Glutamatergic neuron (in vitro differentiated cells): ENCODE measurements around the gene TMEM185B. TPM values are rescaled to one million over a fixed set of nuclear protein-coding genes. Genes with fewer than 3 reads are reported as not detected.
A peak's percentile ranks its signal among the peaks of the same experiment; 100 is the strongest.

ENCODE experiments used
- DNase-seq: peaks from one replicate; pipeline ENCODE4 v3.0.0; 2022
- H3K27ac Mint-ChIP-seq: one replicate; pipeline ENCODE4 v1.8.0; 2020; ENCODE audit warnings: mild to moderate bottlenecking, mixed read lengths, inconsistent platforms; ENCODE audit not compliant: unreplicated experiment
- H3K27me3 Mint-ChIP-seq: one replicate; pipeline ENCODE4 v1.8.0; 2020; ENCODE audit warnings: mild to moderate bottlenecking, moderate library complexity, mixed read lengths, inconsistent platforms; ENCODE audit not compliant: unreplicated experiment
- H3K36me3 Mint-ChIP-seq: one replicate; pipeline ENCODE4 v1.8.0; 2020; ENCODE audit warnings: mild to moderate bottlenecking, mixed read lengths, inconsistent platforms; ENCODE audit not compliant: unreplicated experiment
- H3K4me1 Mint-ChIP-seq: one replicate; pipeline ENCODE4 v1.8.0; 2020; ENCODE audit warnings: mild to moderate bottlenecking, low read depth, mixed read lengths, inconsistent platforms; ENCODE audit not compliant: unreplicated experiment
- H3K4me3 Mint-ChIP-seq: one replicate; pipeline ENCODE4 v1.8.0; 2020; ENCODE audit warnings: mild to moderate bottlenecking, mixed read lengths, inconsistent platforms; ENCODE audit not compliant: unreplicated experiment
- H3K9me3 Mint-ChIP-seq: one replicate; pipeline ENCODE4 v1.8.0; 2020; ENCODE audit warnings: mild to moderate bottlenecking, moderate library complexity, mixed read lengths, inconsistent platforms; ENCODE audit not compliant: unreplicated experiment
- CTCF ChIP-seq: fragments of 200-600 bp; sonication (generic); IDR thresholded peaks from one replicate; pipeline ENCODE4 v1.5.0; 2021; ENCODE audit not compliant: partially characterized antibody, unreplicated experiment
- total RNA-seq: library from RNA; stranded (reverse); fragmentation: NEBNext Ultra II Directional; extraction: Animal tissue kit (Norgen Biotek cat#: 25700); gene quantifications from one replicate; pipeline ENCODE4 v1.2.1, GENCODE V29; 2021; ENCODE audit not compliant: unreplicated experiment

The TMEM185B gene
- total RNA-seq, 1 donor from 2014 or later: 12.3 TPM

DNA sequence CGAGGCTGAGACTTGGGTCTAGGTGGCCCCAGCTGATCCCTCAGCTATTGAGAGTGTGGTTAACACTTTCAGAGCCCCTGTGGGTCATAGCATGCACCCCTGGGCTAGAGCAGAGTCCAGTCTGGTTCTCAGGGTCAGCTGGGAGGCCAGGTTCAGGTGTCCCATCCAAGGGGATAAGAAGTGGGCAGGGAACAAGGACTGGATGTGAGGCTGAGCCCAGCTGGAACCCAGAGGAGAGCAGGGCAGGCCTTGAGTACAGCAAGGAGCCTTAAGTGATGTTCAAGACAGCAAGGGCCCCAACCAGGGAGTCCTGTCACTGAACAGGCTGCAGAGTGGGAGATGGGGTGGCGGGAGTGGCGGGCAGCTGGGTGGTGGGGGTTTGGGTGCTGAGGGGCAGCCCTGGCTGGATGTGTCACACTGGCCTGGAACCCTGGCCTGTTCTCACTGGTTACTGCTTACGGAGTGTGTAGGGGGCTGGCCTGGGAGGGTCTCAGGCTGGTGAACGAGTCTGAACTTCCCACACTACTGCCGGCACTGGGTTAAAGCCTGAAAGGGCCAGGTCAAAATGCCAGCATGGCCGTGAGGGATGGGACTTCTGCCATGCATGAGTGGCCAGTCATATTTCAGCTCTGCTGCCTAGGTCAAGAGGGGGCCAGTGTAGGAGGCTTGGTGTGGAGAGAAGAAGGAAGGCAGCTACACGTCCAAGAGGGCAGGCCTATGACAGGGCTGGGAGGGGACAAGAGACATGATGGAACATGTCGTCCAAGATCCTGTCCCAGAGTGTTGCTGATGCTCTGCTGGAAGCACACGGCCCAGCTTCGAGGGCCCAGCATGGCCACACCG lies 13.6 kb downstream of the TMEM185B start:
- Mint-ChIP-seq H3K4me1 (no peaks in the 10 kb centered on the region), H3K9me3 (no peaks in the 10 kb centered on the region), H3K4me3 (no peak overlapping the region), H3K36me3 (no peaks in the 10 kb centered on the region), H3K27ac (no peak overlapping the region), H3K27me3 (no peaks in the 10 kb centered on the region)
- no peak for DNase-seq
- TF ChIP-seq CTCF: no peak

- no peak for TF ChIP-seq CTCF
- Mint-ChIP-seq H3K9me3 (no peaks in the 10 kb centered on the region), H3K27me3 (no peaks in the 10 kb centered on the region), H3K4me3 (no peak overlapping the region), H3K36me3 (no peaks in the 10 kb centered on the region), H3K27ac (no peak overlapping the region), H3K4me1 (no peaks in the 10 kb centered on the region)
- DNase-seq: no peak
These were observed 14.5 kb downstream of the TMEM185B start for GRCh38 chr2:120208381-120209353.

DNA sequence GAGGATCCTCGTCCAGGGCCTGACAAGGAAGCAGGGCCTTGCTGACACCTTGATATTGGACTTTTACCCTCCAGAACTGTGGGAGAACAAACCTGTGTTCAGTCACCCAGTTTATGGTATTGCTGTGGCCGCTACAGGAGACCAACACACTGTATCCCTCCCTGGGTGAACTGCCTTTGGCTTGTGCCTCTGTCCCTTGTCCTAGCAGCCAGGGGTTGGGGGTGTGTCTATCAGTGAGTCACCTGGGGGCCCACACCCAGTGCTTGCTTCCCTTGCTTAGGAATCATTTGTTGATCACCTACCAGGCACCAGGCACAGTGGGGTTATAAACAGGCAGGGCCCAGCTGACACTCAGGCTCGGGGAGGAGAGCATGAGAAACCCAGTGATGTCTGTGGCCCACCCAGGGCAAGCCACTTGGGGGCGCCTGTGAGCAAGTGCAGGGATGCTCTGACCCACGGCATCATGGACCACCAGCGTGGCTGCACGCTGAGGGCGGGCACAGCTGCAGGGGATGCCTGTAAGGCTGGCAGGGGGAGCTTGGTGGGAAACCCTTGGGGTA lies 17.1 kb downstream of the TMEM185B start:
- peak; percentile 71 for DNase-seq
- Mint-ChIP-seq H3K27ac (no peak overlapping the region), H3K36me3 (no peaks in the 10 kb centered on the region), H3K9me3 (no peaks in the 10 kb centered on the region), H3K4me1 (no peaks in the 10 kb centered on the region), H3K27me3 (no peaks in the 10 kb centered on the region), H3K4me3 (no peak overlapping the region)
- peak; percentile 45 for TF ChIP-seq CTCF

DNA sequence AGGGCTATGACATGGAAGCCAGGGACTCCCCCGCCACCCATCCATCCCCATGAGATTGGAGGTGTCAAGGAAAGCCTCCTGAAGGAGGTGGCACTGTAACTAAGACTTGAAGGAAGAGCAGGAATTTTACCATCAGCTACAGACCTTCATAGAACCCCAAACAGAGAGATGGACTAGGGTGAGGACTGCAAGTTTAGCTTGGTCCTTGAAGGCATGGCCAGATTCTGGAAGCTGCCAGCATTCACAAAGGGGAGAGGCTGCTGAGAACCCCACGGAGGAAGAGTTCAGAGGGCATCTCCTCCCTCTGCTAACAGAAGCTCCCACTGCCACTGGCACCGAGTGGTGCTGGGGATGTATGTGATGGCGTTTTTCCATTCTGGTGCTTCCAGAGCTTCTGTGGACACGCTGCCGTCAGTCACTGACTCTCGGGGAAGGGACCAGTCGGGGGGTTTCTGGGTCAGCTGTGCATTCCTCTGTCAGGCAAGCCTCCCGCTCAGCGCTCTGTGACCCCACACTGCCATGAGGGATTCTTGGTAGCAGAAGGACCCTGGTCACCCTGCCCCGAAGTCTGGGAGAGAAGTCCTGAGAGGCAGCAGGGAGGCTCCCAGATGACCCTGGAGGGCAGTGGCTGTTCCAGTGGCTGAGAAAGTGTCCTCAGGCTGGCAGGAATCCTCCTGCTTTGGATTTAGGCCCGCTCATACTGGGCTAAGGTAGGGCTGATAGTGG lies 18.1 kb downstream of the TMEM185B start:
- Mint-ChIP-seq H3K27ac (no peak overlapping the region), H3K9me3 (no peaks in the 10 kb centered on the region)

More for the DNA sequence above, 18.1 kb downstream of the TMEM185B start:
- no peak for TF ChIP-seq CTCF
- no peak overlapping the region for H3K4me3 Mint-ChIP-seq
- H3K36me3 Mint-ChIP-seq: no peaks in the 10 kb centered on the region
- no peak for DNase-seq
- H3K4me1 Mint-ChIP-seq: no peaks in the 10 kb centered on the region
- H3K27me3 Mint-ChIP-seq: no peaks in the 10 kb centered on the region
